Peyer's patch (tissue), 4 donors: ENCODE measurements around the gene GINS2. TPM values are rescaled to one million over a fixed set of nuclear protein-coding genes. Genes with fewer than 3 reads are reported as not detected.

Experiments
- DNase-seq, 3 donors: peaks; one replicate each; pipeline ENCODE4 v3.0.0-alpha.2; 2017 to 2019
- H3K27ac ChIP-seq, 4 donors: fragments of 200-600 bp; sonication (generic); one replicate each; pipeline ENCODE4 v1.5.1; 2016 to 2019
- H3K27me3 ChIP-seq, 2 donors: fragments of 200-600 bp; sonication (generic); one replicate each; pipeline ENCODE4 v1.5.1; 2019
- H3K36me3 ChIP-seq, 3 donors: fragments of 200-600 bp; sonication (generic); one replicate each; pipeline ENCODE4 v1.5.1; 2016 to 2019
- H3K4me1 ChIP-seq, 4 donors: fragments of 200-600 bp; sonication (generic); one replicate each; pipeline ENCODE4 v1.5.1; 2016 to 2019
- H3K4me3 ChIP-seq, 4 donors: fragments of 200-600 bp; sonication (generic); 1 replicate in 3 of 4; 2 replicates in 1 of 4; pipeline ENCODE4 v1.5.1; 2016 to 2019; ENCODE audit warnings: mild to moderate bottlenecking in 1 of 4
- H3K9me3 ChIP-seq, 4 donors: fragments of 200-600 bp; sonication (generic); one replicate each; pipeline ENCODE4 v1.5.1; 2016 to 2019; ENCODE audit warnings: mild to moderate bottlenecking in 1 of 4
- CTCF ChIP-seq, 6 experiments: fragments of 450-650 bp in 4 of 6; fragments of 200-600 bp in 2 of 6; sonication (generic) in 1 of 6; IDR thresholded peaks; one replicate each; pipeline ENCODE4 v1.5.1; 2017 to 2019; ENCODE audit warnings: antibody characterized with exemption in 6 of 6, mild to moderate bottlenecking in 3 of 6, moderate library complexity in 1 of 6
- POLR2A ChIP-seq, 2 donors: fragments of 450-650 bp; IDR thresholded peaks; one replicate each; pipeline ENCODE4 v1.5.1; 2017; ENCODE audit warnings: antibody characterized with exemption in 2 of 2, mild to moderate bottlenecking in 2 of 2, moderate library complexity in 2 of 2
- total RNA-seq, 4 donors: library from RNA; depleted of rRNA; stranded (reverse); fragments of >200 nt; gene quantifications; one replicate each; pipeline ENCODE4 v1.1.0, GENCODE V29; 2016

The GINS2 gene
- total RNA-seq, 4 donors from 2014 or later: 2.9 to 10.7 (median 5.2) TPM

DNA sequence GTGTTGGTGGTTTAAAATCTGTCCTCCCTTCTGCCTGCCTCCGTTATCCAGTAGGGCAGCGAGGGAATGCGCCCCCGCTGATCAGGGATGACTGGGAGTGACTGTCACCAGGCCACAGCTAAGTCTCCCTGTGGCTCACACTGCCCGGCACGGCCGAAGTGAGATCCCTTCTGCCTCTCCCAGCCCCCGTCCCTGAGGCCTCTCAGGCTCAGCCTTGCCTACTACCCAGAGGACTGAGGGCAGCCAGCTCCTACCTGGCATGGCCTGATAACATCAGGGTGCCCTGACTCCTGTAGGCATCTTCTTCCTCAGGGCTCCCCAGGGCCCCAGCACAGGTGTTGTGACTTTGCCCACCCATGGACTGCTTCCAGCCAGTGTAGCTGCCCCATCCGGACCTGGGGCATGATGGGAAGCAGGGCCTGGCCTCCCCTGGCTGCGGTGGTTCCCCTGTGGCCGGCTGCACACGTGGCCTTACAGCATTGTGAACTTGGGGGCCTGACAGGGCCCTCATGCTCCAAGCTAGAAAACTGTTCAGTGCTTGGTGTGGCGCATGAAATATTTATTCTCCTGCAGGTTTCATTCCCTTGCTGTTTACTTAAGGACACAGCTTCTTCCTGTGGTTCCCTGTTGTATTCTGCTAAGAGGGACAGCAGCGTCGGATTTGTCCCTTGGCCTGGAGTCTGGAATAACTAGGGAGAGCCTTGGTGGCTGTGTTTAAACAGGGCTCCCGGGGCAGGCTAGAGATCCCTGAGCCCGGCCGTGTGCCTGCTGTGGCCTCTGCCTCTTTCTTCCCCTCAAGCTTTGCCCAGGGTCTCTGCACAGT is 30.0 kb downstream of the GINS2 start:
- TF ChIP-seq POLR2A (IDR thresholded peaks at IDR 0.05) (no peak), CTCF (IDR thresholded peaks at IDR 0.05) (no peak)
- Histone ChIP-seq H3K27me3 (no peaks in the 10 kb centered on the region), H3K27ac (no peak overlapping the region), H3K36me3 (peaks cover 0 to 97% (median 0%) of the 10 kb centered on the region in 3 donors), H3K9me3 (no peaks in the 10 kb centered on the region), H3K4me1 (peaks cover 0 to under 1% (median 0%) of the 10 kb centered on the region in 4 donors), H3K4me3 (no peak overlapping the region)
- no peak for DNase-seq

- Histone ChIP-seq H3K4me1 (peaks cover 0 to 5% (median 0%) of the 10 kb centered on the region in 4 donors), H3K9me3 (no peaks in the 10 kb centered on the region), H3K36me3 (peaks cover 0 to 93% (median 0%) of the 10 kb centered on the region in 3 donors), H3K27ac (no peak overlapping the region), H3K4me3 (no peak overlapping the region), H3K27me3 (no peaks in the 10 kb centered on the region)
- DNase-seq: no peak
- no peak for TF ChIP-seq CTCF (IDR thresholded peaks at IDR 0.05)
- TF ChIP-seq POLR2A (IDR thresholded peaks at IDR 0.05): no peak
These were observed 30.8 kb downstream of the GINS2 start for GRCh38 chr16:85657996-85658395.

GRCh38 chr16:85657267-85657650 is 31.5 kb downstream of the GINS2 start:
- Histone ChIP-seq H3K4me3 (no peak overlapping the region), H3K9me3 (no peaks in the 10 kb centered on the region), H3K27me3 (no peaks in the 10 kb centered on the region), H3K27ac (no peak overlapping the region), H3K4me1 (peaks cover 0 to 12% (median 0%) of the 10 kb centered on the region in 4 donors), H3K36me3 (peaks cover 0 to 86% (median 0%) of the 10 kb centered on the region in 3 donors)
- DNase-seq: no peak
- TF ChIP-seq POLR2A (IDR thresholded peaks at IDR 0.05) (no peak), CTCF (IDR thresholded peaks at IDR 0.05) (no peak)

- Histone ChIP-seq H3K36me3 (peaks cover 0 to 79% (median 0%) of the 10 kb centered on the region in 3 donors), H3K27ac (no peak overlapping the region)
- no peak for TF ChIP-seq CTCF (IDR thresholded peaks at IDR 0.05)
- TF ChIP-seq POLR2A (IDR thresholded peaks at IDR 0.05): no peak
These were observed 32.1 kb downstream of the GINS2 start for GRCh38 chr16:85656351-85657266.

DNA sequence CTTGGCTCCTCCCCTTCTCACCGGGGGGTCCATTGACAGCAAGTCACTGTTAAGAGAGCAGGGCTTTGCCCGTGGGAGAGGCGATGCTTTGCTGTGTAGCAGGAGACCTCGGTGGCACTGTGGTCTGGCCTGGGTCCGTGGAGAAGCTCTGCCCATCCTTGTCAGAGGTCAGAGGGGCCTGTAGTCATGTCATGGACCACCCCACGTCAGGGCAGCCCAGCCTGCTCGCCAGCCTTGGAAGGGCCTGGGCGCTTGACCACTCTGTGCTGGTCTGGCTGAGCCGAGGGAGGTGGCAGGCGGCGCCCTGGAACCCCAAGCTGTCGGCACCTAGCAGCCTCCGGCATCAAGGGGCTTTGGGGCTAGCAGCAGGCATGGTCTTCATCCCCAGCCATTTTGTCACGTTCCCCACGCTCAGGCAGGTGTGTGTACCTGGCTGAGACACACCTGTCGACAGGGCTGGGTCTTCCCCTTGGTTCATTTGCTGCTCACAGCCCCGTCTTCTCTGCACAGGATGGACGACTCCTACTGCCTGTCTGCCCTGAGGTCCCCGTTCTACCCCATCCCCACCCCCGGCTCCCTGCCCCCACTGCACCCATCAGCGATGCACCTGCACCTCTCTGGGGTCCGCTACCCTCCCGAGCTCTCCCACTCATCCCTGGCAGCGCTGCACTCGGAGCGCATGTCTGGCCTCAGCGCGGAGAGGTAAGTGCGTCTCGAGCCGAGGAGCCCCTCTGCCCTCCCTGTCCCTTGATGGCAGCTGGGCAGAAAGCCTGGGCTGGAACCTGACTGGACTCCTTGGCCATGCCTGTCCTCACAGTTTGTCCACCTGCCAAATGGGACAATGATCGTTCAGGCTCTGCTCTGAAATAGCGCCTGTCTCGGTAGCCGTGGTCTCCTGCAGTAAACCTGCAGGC is 33.3 kb downstream of the GINS2 start:
- H3K4me1 ChIP-seq: peaks cover 0 to 29% (median 0%) of the 10 kb centered on the region in 4 donors
- H3K4me3 ChIP-seq: no peak overlapping the region
- H3K27me3 ChIP-seq: no peaks in the 10 kb centered on the region
- no peak overlapping the region for H3K27ac ChIP-seq
- TF ChIP-seq POLR2A (IDR thresholded peaks at IDR 0.05) (no peak), CTCF (IDR thresholded peaks at IDR 0.05) (no peak)
- no peak for DNase-seq
- H3K36me3 ChIP-seq: peaks cover 0 to 70% (median 0%) of the 10 kb centered on the region in 3 donors
- no peaks in the 10 kb centered on the region for H3K9me3 ChIP-seq

More at GRCh38 chr16:85656351-85657266, 32.1 kb downstream of the GINS2 start:
- peaks cover 0 to 18% (median 0%) of the 10 kb centered on the region in 4 donors for H3K4me1 ChIP-seq
- H3K27me3 ChIP-seq: no peaks in the 10 kb centered on the region
- DNase-seq: no peak
- no peaks in the 10 kb centered on the region for H3K9me3 ChIP-seq
- H3K4me3 ChIP-seq: no peak overlapping the region
